ENCODE measurements around the gene TPSD1. TPM values are rescaled to one million over a fixed set of nuclear protein-coding genes. Genes with fewer than 3 reads are reported as not detected.
A peak's percentile ranks its signal among the peaks of the same experiment; 100 is the strongest.

The TPSD1 gene
- total and polyA plus RNA-seq, 10 of the 15 experiments (the other 5 are each of a cell fraction or from before 2014, with no cell fraction given), result not detected

DNA sequence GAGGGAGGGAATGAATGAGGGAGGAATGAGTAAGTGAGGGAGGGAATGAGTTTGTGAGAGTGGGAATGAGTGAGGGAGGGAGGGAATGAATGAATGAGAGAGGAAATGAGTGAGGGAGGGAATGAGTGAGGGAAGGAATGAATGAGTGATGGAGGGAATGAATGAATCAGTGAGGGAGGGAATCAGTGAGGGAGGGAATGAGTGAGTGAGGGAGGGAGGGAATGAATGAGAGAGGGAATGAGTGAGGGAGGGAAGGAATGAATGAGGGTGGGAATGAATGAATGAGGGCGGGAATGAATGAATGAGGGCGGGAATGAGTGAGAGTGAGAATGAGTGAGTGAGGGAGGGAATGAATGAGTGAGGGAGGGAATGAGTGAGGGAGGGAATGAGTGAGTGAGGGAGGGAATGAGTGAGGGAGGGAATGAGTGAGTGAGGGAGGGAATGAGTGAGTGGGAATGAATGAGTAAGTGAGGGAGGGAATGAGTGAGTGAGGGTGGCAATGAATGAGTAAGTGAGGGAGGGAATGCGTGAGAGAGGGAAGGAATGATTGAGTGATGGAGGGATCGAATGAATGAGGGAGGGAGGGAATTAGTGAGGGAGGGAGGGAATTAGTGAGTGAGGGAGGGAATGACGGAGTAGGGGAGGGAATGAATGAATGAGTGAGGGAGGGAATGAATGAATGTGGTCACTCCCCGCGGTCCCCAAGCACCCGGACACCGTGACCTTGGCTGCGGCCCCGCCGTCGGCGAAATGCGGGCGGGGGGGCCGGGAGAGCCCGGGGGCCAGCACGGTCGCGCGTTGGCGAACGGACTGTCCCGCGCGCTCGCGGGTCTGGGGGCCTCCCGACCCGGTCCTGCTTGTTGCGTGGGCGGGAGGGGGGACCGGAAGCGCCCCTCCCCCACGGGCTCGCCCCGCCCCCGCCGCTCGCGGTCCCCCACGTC lies 52.4 kb downstream of the TPSD1 start (continued):
- TF ChIP-seq, protein P1, sequence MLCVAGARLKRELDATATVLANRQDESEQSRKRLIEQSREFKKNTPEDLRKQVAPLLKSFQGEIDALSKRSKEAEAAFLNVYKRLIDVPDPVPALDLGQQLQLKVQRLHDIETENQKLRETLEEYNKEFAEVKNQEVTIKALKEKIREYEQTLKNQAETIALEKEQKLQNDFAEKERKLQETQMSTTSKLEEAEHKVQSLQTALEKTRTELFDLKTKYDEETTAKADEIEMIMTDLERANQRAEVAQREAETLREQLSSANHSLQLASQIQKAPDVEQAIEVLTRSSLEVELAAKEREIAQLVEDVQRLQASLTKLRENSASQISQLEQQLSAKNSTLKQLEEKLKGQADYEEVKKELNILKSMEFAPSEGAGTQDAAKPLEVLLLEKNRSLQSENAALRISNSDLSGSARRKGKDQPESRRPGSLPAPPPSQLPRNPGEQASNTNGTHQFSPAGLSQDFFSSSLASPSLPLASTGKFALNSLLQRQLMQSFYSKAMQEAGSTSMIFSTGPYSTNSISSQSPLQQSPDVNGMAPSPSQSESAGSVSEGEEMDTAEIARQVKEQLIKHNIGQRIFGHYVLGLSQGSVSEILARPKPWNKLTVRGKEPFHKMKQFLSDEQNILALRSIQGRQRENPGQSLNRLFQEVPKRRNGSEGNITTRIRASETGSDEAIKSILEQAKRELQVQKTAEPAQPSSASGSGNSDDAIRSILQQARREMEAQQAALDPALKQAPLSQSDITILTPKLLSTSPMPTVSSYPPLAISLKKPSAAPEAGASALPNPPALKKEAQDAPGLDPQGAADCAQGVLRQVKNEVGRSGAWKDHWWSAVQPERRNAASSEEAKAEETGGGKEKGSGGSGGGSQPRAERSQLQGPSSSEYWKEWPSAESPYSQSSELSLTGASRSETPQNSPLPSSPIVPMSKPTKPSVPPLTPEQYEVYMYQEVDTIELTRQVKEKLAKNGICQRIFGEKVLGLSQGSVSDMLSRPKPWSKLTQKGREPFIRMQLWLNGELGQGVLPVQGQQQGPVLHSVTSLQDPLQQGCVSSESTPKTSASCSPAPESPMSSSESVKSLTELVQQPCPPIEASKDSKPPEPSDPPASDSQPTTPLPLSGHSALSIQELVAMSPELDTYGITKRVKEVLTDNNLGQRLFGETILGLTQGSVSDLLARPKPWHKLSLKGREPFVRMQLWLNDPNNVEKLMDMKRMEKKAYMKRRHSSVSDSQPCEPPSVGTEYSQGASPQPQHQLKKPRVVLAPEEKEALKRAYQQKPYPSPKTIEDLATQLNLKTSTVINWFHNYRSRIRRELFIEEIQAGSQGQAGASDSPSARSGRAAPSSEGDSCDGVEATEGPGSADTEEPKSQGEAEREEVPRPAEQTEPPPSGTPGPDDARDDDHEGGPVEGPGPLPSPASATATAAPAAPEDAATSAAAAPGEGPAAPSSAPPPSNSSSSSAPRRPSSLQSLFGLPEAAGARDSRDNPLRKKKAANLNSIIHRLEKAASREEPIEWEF (IDR thresholded peaks at IDR 0.05; ENCODE audit: insufficient replicate concordance, low read depth, low read length), result no peak
- TF ChIP-seq ZNF24 (IDR thresholded peaks at IDR 0.05), result peak; percentile 100
- TF ChIP-seq, protein P2, sequence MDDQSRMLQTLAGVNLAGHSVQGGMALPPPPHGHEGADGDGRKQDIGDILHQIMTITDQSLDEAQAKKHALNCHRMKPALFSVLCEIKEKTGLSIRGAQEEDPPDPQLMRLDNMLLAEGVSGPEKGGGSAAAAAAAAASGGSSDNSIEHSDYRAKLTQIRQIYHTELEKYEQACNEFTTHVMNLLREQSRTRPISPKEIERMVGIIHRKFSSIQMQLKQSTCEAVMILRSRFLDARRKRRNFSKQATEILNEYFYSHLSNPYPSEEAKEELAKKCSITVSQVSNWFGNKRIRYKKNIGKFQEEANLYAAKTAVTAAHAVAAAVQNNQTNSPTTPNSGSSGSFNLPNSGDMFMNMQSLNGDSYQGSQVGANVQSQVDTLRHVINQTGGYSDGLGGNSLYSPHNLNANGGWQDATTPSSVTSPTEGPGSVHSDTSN (IDR thresholded peaks at IDR 0.05; ENCODE audit: insufficient replicate concordance, low read depth, low read length), result peak; percentile 30
- TF ChIP-seq ZNF207 (IDR thresholded peaks at IDR 0.05; ENCODE audit: borderline replicate concordance), result no peak
- TF ChIP-seq, protein P3, sequence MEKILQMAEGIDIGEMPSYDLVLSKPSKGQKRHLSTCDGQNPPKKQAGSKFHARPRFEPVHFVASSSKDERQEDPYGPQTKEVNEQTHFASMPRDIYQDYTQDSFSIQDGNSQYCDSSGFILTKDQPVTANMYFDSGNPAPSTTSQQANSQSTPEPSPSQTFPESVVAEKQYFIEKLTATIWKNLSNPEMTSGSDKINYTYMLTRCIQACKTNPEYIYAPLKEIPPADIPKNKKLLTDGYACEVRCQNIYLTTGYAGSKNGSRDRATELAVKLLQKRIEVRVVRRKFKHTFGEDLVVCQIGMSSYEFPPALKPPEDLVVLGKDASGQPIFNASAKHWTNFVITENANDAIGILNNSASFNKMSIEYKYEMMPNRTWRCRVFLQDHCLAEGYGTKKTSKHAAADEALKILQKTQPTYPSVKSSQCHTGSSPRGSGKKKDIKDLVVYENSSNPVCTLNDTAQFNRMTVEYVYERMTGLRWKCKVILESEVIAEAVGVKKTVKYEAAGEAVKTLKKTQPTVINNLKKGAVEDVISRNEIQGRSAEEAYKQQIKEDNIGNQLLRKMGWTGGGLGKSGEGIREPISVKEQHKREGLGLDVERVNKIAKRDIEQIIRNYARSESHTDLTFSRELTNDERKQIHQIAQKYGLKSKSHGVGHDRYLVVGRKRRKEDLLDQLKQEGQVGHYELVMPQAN (conservative IDR thresholded peaks at IDR 0.05), result peak; percentile 62; the same call in 1 of the 2 replicates
- no peak for TF ChIP-seq MXI1 (IDR thresholded peaks at IDR 0.05; ENCODE audit: low read depth, low read length)
- TF ChIP-seq, protein P4, sequence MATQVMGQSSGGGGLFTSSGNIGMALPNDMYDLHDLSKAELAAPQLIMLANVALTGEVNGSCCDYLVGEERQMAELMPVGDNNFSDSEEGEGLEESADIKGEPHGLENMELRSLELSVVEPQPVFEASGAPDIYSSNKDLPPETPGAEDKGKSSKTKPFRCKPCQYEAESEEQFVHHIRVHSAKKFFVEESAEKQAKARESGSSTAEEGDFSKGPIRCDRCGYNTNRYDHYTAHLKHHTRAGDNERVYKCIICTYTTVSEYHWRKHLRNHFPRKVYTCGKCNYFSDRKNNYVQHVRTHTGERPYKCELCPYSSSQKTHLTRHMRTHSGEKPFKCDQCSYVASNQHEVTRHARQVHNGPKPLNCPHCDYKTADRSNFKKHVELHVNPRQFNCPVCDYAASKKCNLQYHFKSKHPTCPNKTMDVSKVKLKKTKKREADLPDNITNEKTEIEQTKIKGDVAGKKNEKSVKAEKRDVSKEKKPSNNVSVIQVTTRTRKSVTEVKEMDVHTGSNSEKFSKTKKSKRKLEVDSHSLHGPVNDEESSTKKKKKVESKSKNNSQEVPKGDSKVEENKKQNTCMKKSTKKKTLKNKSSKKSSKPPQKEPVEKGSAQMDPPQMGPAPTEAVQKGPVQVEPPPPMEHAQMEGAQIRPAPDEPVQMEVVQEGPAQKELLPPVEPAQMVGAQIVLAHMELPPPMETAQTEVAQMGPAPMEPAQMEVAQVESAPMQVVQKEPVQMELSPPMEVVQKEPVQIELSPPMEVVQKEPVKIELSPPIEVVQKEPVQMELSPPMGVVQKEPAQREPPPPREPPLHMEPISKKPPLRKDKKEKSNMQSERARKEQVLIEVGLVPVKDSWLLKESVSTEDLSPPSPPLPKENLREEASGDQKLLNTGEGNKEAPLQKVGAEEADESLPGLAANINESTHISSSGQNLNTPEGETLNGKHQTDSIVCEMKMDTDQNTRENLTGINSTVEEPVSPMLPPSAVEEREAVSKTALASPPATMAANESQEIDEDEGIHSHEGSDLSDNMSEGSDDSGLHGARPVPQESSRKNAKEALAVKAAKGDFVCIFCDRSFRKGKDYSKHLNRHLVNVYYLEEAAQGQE (IDR thresholded peaks at IDR 0.05; ENCODE audit: low read depth, low read length), result no peak
- no peak for TF ChIP-seq WRNIP1 (IDR thresholded peaks at IDR 0.05; ENCODE audit: borderline replicate concordance, low read depth, low read length)
- no peak for TF ChIP-seq SRF (IDR thresholded peaks at IDR 0.05; ENCODE audit: low read depth in 2 of 2, low read length in 2 of 2)
- TF ChIP-seq, protein P5, sequence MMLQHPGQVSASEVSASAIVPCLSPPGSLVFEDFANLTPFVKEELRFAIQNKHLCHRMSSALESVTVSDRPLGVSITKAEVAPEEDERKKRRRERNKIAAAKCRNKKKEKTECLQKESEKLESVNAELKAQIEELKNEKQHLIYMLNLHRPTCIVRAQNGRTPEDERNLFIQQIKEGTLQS (IDR thresholded peaks at IDR 0.05; ENCODE audit: borderline replicate concordance, extremely low read depth, low read depth, low read length), result no peak
- TF ChIP-seq POLR2A (IDR thresholded peaks at IDR 0.05; ENCODE audit: low read depth, low read length), result peak; percentile 75
- 0 out of 4 replicates have a peak, but pooled peaks of 1 of the 2 experiments have one; percentile 34 for TF ChIP-seq IKZF2 (IDR thresholded peaks at IDR 0.05)
- no peak for TF ChIP-seq YBX1 (IDR thresholded peaks at IDR 0.05)
